PC-3 (cell line): Measurements from ENCODE around the gene COG5. TPM values are rescaled to one million over a fixed set of nuclear protein-coding genes. Genes with fewer than 3 reads are reported as not detected.

ENCODE experiments used
- ATAC-seq: fragments of 200-7000 bp; cut with Tn5 transposase; 2 replicates; pipeline ENCODE4 v1.9.1; 2020; ENCODE audit warnings: mild to moderate bottlenecking, moderate library complexity
- BruUV-seq: library from RNA; stranded (reverse); fragments of 400-500 nt; replicated peaks from 2 replicates; lab custom pipeline; 2021; lab: Mats Ljungman, UMichigan
- CTCF ChIA-PET: fragments of 300-600 bp; sonication (Branson Sonifier 250); formaldehyde crosslinking; loops from one replicate; lab custom pipeline; 2022; ENCODE audit warnings: antibody characterized with exemption; lab: Charles Lee
- POLR2A ChIA-PET: fragments of 300-600 bp; sonication (Branson Sonifier 250); formaldehyde crosslinking; loops from one replicate; lab custom pipeline; 2022; ENCODE audit warnings: antibody characterized with exemption; ENCODE audit not compliant: unreplicated experiment; lab: Charles Lee
- DNase-seq: peaks from one replicate; pipeline ENCODE4 v3.0.0-alpha.2; 2015
- H2AFZ ChIP-seq: fragments of 300-600 bp; sonication (generic); 2 replicates; pipeline ENCODE4 v1.6.0; 2016; ENCODE audit warnings: antibody characterized with exemption, low read length
- H3F3A ChIP-seq: fragments of 300-600 bp; sonication (generic); one replicate; pipeline ENCODE4 v1.6.0; 2017; ENCODE audit warnings: antibody characterized with exemption, low read length, control low read depth, mild to moderate bottlenecking; ENCODE audit not compliant: unreplicated experiment
- H3K27ac ChIP-seq: fragments of 300-600 bp; sonication (generic); 2 replicates; pipeline ENCODE4 v1.5.1; 2016; ENCODE audit warnings: mild to moderate bottlenecking, low read length
- H3K27me3 ChIP-seq: fragments of 300-600 bp; sonication (generic); 2 replicates; pipeline ENCODE4 v1.6.1; 2016; ENCODE audit warnings: low read length, mixed read lengths
- H3K36me3 ChIP-seq: fragments of 300-600 bp; sonication (generic); 2 replicates; pipeline ENCODE4 v1.6.1; 2016; ENCODE audit warnings: low read depth, mixed run types, low read length, mixed read lengths
- H3K4me1 ChIP-seq: fragments of 300-600 bp; sonication (generic); 2 replicates; pipeline ENCODE4 v1.5.1; 2016; ENCODE audit warnings: low read length; ENCODE audit not compliant: insufficient read depth
- H3K4me2 ChIP-seq: fragments of 300-600 bp; sonication (generic); 2 replicates; pipeline ENCODE4 v1.6.0; 2016; ENCODE audit warnings: low read length
- H3K4me3 ChIP-seq: fragments of 300-600 bp; sonication (generic); 2 replicates; pipeline ENCODE4 v1.5.1; 2016; ENCODE audit warnings: mild to moderate bottlenecking, low read length, mixed read lengths
- H3K79me2 ChIP-seq: fragments of 300-600 bp; sonication (generic); 2 replicates; pipeline ENCODE4 v1.6.1; 2017; ENCODE audit warnings: low read length, mixed read lengths
- H3K9ac ChIP-seq: fragments of 300-600 bp; sonication (generic); 2 replicates; pipeline ENCODE4 v1.6.0; 2016; ENCODE audit warnings: mild to moderate bottlenecking, low read length
- H3K9me2 ChIP-seq: fragments of 300-600 bp; sonication (generic); replicated peaks from 2 replicates; pipeline ENCODE4 v1.6.1; 2016; ENCODE audit warnings: mixed run types, low read length, mixed read lengths
- H3K9me3 ChIP-seq: fragments of 300-600 bp; sonication (generic); 2 replicates; pipeline ENCODE4 v1.6.1; 2016; ENCODE audit warnings: low read length, mixed read lengths
- H4K20me1 ChIP-seq: fragments of 300-600 bp; sonication (generic); 2 replicates; pipeline ENCODE4 v1.6.1; 2016; ENCODE audit warnings: low read length, mixed read lengths
- EZH2 ChIP-seq: fragments of 300-600 bp; sonication (generic); IDR thresholded peaks from one replicate; pipeline ENCODE4 v1.6.1; 2017; ENCODE audit warnings: antibody characterized with exemption, mild to moderate bottlenecking, low read length; ENCODE audit not compliant: unreplicated experiment
- EZH2phosphoT487 ChIP-seq: fragments of 300-600 bp; sonication (generic); IDR thresholded peaks from 2 replicates; pipeline ENCODE4 v1.6.1; 2018; ENCODE audit warnings: mild to moderate bottlenecking, antibody characterized with exemption, low read length, borderline replicate concordance
- intact Hi-C: fragments of 100-400 bp; cut with micrococcal nuclease; formaldehyde crosslinking; loops from 2 replicates; pipeline ENCODE4 v1.9.0; 2023
- total RNA-seq: library from RNA; depleted of rRNA; stranded (reverse); fragments of >200 nt; gene quantifications from 2 replicates; pipeline ENCODE4 v1.2.3, GENCODE V29; 2014
- TF ChIP-seq, protein P1 (sequence below): fragments of 300-600 bp; sonication (generic); conservative IDR thresholded peaks from 2 replicates; pipeline ENCODE4 v1.5.1; 2017; ENCODE audit warnings: antibody characterized with exemption, low read depth, mild to moderate bottlenecking, low read length

The COG5 gene
- total RNA-seq, 1 experiment from 2014 or later, result 51.7 TPM

DNA sequence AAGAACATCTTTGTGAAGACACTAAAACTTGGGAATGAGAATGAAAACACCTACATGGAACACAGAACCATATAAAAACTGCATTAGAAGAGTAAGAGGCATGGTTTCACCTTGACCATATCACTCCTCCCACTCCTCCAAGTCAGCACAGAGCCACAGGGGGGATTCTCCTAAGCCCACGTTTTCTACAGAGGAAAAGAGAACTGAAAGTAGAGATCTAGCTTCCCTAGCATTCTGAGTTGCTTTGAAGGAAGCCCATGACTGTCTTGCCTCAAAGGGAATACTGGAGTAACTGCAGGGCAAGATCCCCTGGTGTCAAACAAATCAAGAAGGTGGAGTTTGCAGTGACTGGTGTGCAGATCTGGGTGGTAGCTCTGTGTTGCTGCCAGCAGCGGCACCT lies 351.0 kb downstream of the COG5 start:
- H3K9me3 ChIP-seq, result no peaks in the 10 kb centered on the region
- H3K27ac ChIP-seq, result no peak overlapping the region
- TF ChIP-seq EZH2 (no peak), EZH2phosphoT487 (no peak)
- TF ChIP-seq, protein P1, sequence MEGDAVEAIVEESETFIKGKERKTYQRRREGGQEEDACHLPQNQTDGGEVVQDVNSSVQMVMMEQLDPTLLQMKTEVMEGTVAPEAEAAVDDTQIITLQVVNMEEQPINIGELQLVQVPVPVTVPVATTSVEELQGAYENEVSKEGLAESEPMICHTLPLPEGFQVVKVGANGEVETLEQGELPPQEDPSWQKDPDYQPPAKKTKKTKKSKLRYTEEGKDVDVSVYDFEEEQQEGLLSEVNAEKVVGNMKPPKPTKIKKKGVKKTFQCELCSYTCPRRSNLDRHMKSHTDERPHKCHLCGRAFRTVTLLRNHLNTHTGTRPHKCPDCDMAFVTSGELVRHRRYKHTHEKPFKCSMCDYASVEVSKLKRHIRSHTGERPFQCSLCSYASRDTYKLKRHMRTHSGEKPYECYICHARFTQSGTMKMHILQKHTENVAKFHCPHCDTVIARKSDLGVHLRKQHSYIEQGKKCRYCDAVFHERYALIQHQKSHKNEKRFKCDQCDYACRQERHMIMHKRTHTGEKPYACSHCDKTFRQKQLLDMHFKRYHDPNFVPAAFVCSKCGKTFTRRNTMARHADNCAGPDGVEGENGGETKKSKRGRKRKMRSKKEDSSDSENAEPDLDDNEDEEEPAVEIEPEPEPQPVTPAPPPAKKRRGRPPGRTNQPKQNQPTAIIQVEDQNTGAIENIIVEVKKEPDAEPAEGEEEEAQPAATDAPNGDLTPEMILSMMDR, result no peak
- BruUV-seq, result no TSS peak
- no peak overlapping the region for H2AFZ ChIP-seq
- no peaks in the 10 kb centered on the region for H3K79me2 ChIP-seq
- no peaks in the 10 kb centered on the region for H3K27me3 ChIP-seq
- H3K4me3 ChIP-seq, result no peak overlapping the region
- H3K36me3 ChIP-seq, result peaks cover 9% of the 10 kb centered on the region; the same call in 1 of the 2 replicates
- H3K4me2 ChIP-seq, result no peak overlapping the region
- ATAC-seq (no peak), DNase-seq (no peak)
- POLR2A ChIA-PET, result no interaction called here
- CTCF ChIA-PET, result no interaction called here
- H4K20me1 ChIP-seq, result no peaks in the 10 kb centered on the region
- H3K9ac ChIP-seq, result no peak overlapping the region
- H3K9me2 ChIP-seq, result no peaks in the 10 kb centered on the region
- no peaks in the 10 kb centered on the region for H3F3A ChIP-seq
- 0 out of 2 replicates have a peak, but pooled peaks cover 5% of the 10 kb centered on the region for H3K4me1 ChIP-seq
- intact Hi-C loops, result no loop called here

DNA sequence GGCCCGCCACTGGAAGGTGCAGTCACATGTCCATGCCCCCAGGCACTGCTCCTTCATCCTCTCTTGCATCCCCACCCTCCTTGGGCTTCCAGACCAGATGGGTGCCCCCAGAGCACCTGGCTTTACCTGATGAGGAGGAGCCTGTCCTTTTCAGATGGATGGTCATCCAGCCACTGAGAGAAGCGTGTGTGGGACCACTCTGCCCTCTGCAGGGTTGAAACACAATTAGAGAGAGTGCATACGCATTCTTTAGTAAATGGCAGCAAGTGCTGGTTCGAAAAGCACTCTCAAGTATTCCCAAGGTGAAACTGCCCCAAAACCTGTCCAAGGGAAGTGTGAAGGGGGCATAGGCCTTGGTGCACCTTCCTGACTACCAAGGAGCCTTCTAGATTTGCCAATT lies 353.3 kb downstream of the COG5 start:
- Histone ChIP-seq H2AFZ (no peak overlapping the region), H3K27me3 (no peaks in the 10 kb centered on the region), H3K4me1 (0 out of 2 replicates have a peak, but pooled peaks cover 5% of the 10 kb centered on the region), H3K27ac (no peak overlapping the region), H3K9me3 (no peaks in the 10 kb centered on the region), H3K36me3 (peaks cover 9% of the 10 kb centered on the region; the same call in 1 of the 2 replicates), H3K9me2 (no peaks in the 10 kb centered on the region), H3K79me2 (no peaks in the 10 kb centered on the region), H3K4me2 (no peak overlapping the region), H4K20me1 (no peaks in the 10 kb centered on the region), H3K9ac (no peak overlapping the region), H3K4me3 (no peak overlapping the region), H3F3A (no peaks in the 10 kb centered on the region)
- no peak for TF ChIP-seq EZH2phosphoT487
- TF ChIP-seq, protein P1, result no peak
- TF ChIP-seq EZH2, result no peak
- no TSS peak for BruUV-seq
- ChIA-PET POLR2A (no interaction called here), CTCF (interaction anchor here (0.6 kb wide), 1 partner anchor 422 kb away, joined by 3 read pairs; no protein-coding TSS in a partner anchor)
- intact Hi-C loops, result no loop called here
- ATAC-seq, result no peak
- no peak for DNase-seq

DNA sequence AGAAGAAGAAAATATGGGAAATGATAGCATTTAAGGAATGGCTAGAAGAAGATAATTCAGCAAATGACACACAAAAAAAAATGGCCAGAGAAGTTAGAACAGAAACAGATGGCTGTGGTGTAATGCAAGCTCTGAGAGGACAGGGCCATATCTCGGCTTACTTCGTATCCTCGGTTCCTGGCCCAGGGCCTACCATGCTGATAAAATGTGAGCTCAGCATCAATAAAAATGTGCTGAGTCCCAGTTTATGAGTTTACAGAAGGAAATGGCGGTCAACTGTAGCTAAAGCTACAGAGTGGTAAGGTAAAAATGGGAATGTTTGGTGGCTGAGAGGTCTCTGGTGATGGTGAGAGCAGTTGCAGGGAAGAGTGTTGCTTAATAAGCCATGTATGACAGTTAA lies 354.2 kb downstream of the COG5 start:
- intact Hi-C loops, result loop anchor here (2.0 kb wide), 1 partner anchor 25 kb away; no protein-coding TSS in a partner anchor
- CTCF ChIA-PET, result no interaction called here
- no peaks in the 10 kb centered on the region for H3K9me3 ChIP-seq

More for the DNA sequence above, 354.2 kb downstream of the COG5 start:
- Histone ChIP-seq H3K4me3 (no peak overlapping the region), H3K4me2 (no peak overlapping the region), H3K9me2 (no peaks in the 10 kb centered on the region), H3K79me2 (no peaks in the 10 kb centered on the region), H3K9ac (no peak overlapping the region), H4K20me1 (no peaks in the 10 kb centered on the region), H3K27me3 (no peaks in the 10 kb centered on the region), H3K27ac (no peak overlapping the region), H3F3A (no peaks in the 10 kb centered on the region), H3K36me3 (peaks cover 9% of the 10 kb centered on the region; the same call in 1 of the 2 replicates), H2AFZ (no peak overlapping the region), H3K4me1 (0 out of 2 replicates have a peak, but pooled peaks cover 5% of the 10 kb centered on the region)
- no TSS peak for BruUV-seq
- DNase-seq (peak; percentile 50), ATAC-seq (peak; percentile 88)
- TF ChIP-seq EZH2, result no peak
- TF ChIP-seq, protein P1, result no peak
- no peak for TF ChIP-seq EZH2phosphoT487
- POLR2A ChIA-PET, result no interaction called here
